Esophagus squamous epithelium (tissue), 4 donors: ENCODE data around the gene ANKRD6.

Source experiments
- CTCF ChIP-seq, 6 experiments: fragments of 450-650 bp in 4 of 6; fragments of 200-600 bp in 2 of 6; sonication (generic) in 2 of 6; IDR thresholded peaks; one replicate each; pipeline ENCODE4 v1.5.1; 2016 to 2019; ENCODE audit warnings: antibody characterized with exemption in 6 of 6, mild to moderate bottlenecking in 4 of 6, moderate library complexity in 4 of 6
- POLR2A ChIP-seq, 4 donors: fragments of 450-650 bp; IDR thresholded peaks; one replicate each; pipeline ENCODE4 v1.6.1; 2017; ENCODE audit warnings: antibody characterized with exemption in 4 of 4, mild to moderate bottlenecking in 4 of 4, moderate library complexity in 3 of 4

- TF ChIP-seq CTCF (IDR thresholded peaks at IDR 0.05) (no peak), POLR2A (IDR thresholded peaks at IDR 0.05) (no peak)
These were observed 7.2 kb downstream of the ANKRD6 start for GRCh38 chr6:89440200-89440599.
